SK-N-SH (cell line): ENCODE data around the gene TEX22. TPM values are rescaled to one million over a fixed set of nuclear protein-coding genes. Genes with fewer than 3 reads are reported as not detected.

Experiments
- CTCF ChIA-PET: fragments of 300-600, 350-600 bp; formaldehyde crosslinking; extraction: SDS; loops from one replicate; lab custom pipeline; 2021; lab: Yijun Ruan, JAX
- POLR2A ChIA-PET: fragments of 350-600 bp; sonication (Branson Sonifier 250); formaldehyde crosslinking; extraction: SDS; loops from one replicate; lab custom pipeline; 2020; ENCODE audit warnings: antibody characterized with exemption, inconsistent platforms; lab: Yijun Ruan, JAX
- DNase-seq: peaks from one replicate; pipeline ENCODE4 v3.0.0; 2012
- H2AFZ ChIP-seq: fragments of 200-600 bp; sonication (generic); 2 replicates; pipeline ENCODE4 v1.8.1; 2016; ENCODE audit warnings: antibody characterized with exemption, mild to moderate bottlenecking, low read depth
- H3F3A ChIP-seq: fragments of 200-600 bp; sonication (generic); replicated peaks from 2 replicates; pipeline ENCODE3; 2016; ENCODE audit warnings: antibody characterized with exemption, mild to moderate bottlenecking; ENCODE audit not compliant: insufficient read depth
- H3K27ac ChIP-seq, 2 experiments: fragments of 200-500 bp in 1 of 2; fragments of 200-600 bp in 1 of 2; sonication (Bioruptor generic) in 1 of 2; sonication (generic), shearing (Covaris generic) in 1 of 2; 2 replicates each; pipeline versions ENCODE4 v1.5.1 to v1.6.1; 2014 to 2016; ENCODE audit warnings: low read depth in 2 of 2, inconsistent platforms in 1 of 2, low read length in 1 of 2, mild to moderate bottlenecking in 1 of 2, mixed read lengths in 1 of 2
- H3K27me3 ChIP-seq: fragments of 200-600 bp; sonication (generic), shearing (Covaris generic); 2 replicates; pipeline ENCODE4 v1.6.1; 2016; ENCODE audit warnings: mixed run types; ENCODE audit not compliant: insufficient read depth
- H3K36me3 ChIP-seq, 2 experiments: fragments of 200-500 bp in 1 of 2; fragments of 200-600 bp in 1 of 2; sonication (Bioruptor generic) in 1 of 2; sonication (generic) in 1 of 2; replicated peaks in 1 of 2; 2 replicates each; pipeline versions ENCODE3 to v1.5.1; 2014 to 2016; ENCODE audit warnings: low read length in 1 of 2, mild to moderate bottlenecking in 1 of 2; ENCODE audit not compliant: insufficient read depth in 2 of 2, control insufficient read depth in 1 of 2
- H3K4me1 ChIP-seq, 2 experiments: fragments of 200-500 bp in 1 of 2; fragments of 200-600 bp in 1 of 2; sonication (Bioruptor generic) in 1 of 2; sonication (generic), shearing (Covaris generic) in 1 of 2; 2 replicates each; pipeline versions ENCODE4 v1.5.1 to v1.6.1; 2014 to 2016; ENCODE audit warnings: low read depth in 1 of 2, low read length in 1 of 2, mixed run types in 1 of 2; ENCODE audit not compliant: insufficient read depth in 2 of 2, control insufficient read depth in 1 of 2
- H3K4me2 ChIP-seq: fragments of 200-600 bp; sonication (generic), shearing (Covaris generic); 2 replicates; pipeline ENCODE4 v1.6.1; 2017; ENCODE audit warnings: mixed run types
- H3K4me3 ChIP-seq, 2 experiments: fragments of 200-500 bp in 1 of 2; fragments of 200-600 bp in 1 of 2; sonication (Bioruptor generic) in 1 of 2; sonication (generic), shearing (Covaris generic) in 1 of 2; 2 replicates each; pipeline versions ENCODE4 v1.5.1 to v1.8.1; 2014 to 2016; ENCODE audit warnings: low read depth in 2 of 2, inconsistent platforms in 1 of 2, low read length in 1 of 2, mild to moderate bottlenecking in 1 of 2, mixed read lengths in 1 of 2, moderate library complexity in 1 of 2
- H3K79me2 ChIP-seq: fragments of 200-600 bp; sonication (generic); 2 replicates; pipeline ENCODE4 v1.8.1; 2017; ENCODE audit warnings: mild to moderate bottlenecking; ENCODE audit not compliant: insufficient read depth
- H3K9ac ChIP-seq: fragments of 200-600 bp; sonication (generic); 2 replicates; pipeline ENCODE4 v1.6.1; 2017; ENCODE audit warnings: mixed run types
- H3K9me2 ChIP-seq: fragments of 200-600 bp; sonication (generic); 2 replicates; pipeline ENCODE4 v1.6.1; 2017; ENCODE audit warnings: mixed run types
- H3K9me3 ChIP-seq: fragments of 200-600 bp; sonication (generic); 2 replicates; pipeline ENCODE4 v1.6.1; 2017; ENCODE audit warnings: mixed run types, mild to moderate bottlenecking, moderate library complexity
- H4K20me1 ChIP-seq: fragments of 200-600 bp; sonication (generic); 2 replicates; pipeline ENCODE4 v1.6.1; 2017; ENCODE audit warnings: mild to moderate bottlenecking, mixed run types; ENCODE audit not compliant: insufficient read depth
- ELF1 ChIP-seq: IDR thresholded peaks from 2 replicates; pipeline ENCODE4 v1.4.0; 2012
- MXI1 ChIP-seq: IDR thresholded peaks from 2 replicates; pipeline ENCODE4 v1.6.1; 2012; ENCODE audit warnings: mild to moderate bottlenecking, low read depth, low read length, improper control_type of control experiment
- POLR2AphosphoS5 ChIP-seq: IDR thresholded peaks from 2 replicates; pipeline ENCODE4 v1.6.1; 2012; ENCODE audit warnings: low read depth, low read length
- ZBTB33 ChIP-seq: IDR thresholded peaks from 2 replicates; pipeline ENCODE4 v1.4.0; 2012; ENCODE audit warnings: low read depth, borderline replicate concordance
- WGBS: methylation state at CpG from one replicate; pipeline ENCODE4 v1.1.6; 2017; ENCODE audit warnings: low lambda C conversion rate; 5-methylcytosine and 5-hydroxymethylcytosine counted together
- polyA plus RNA-seq, 3 experiments: library from polyadenylated mRNA; depleted of rRNA; stranded (reverse); fragments of >200 nt; gene quantifications; 2 replicates each; pipeline ENCODE4 v1.2.3, GENCODE V29; 2012

The TEX22 gene
- polyA plus RNA-seq, 1 of the 3 experiments (the other 2 are of a cell fraction), result 0.26 TPM

DNA sequence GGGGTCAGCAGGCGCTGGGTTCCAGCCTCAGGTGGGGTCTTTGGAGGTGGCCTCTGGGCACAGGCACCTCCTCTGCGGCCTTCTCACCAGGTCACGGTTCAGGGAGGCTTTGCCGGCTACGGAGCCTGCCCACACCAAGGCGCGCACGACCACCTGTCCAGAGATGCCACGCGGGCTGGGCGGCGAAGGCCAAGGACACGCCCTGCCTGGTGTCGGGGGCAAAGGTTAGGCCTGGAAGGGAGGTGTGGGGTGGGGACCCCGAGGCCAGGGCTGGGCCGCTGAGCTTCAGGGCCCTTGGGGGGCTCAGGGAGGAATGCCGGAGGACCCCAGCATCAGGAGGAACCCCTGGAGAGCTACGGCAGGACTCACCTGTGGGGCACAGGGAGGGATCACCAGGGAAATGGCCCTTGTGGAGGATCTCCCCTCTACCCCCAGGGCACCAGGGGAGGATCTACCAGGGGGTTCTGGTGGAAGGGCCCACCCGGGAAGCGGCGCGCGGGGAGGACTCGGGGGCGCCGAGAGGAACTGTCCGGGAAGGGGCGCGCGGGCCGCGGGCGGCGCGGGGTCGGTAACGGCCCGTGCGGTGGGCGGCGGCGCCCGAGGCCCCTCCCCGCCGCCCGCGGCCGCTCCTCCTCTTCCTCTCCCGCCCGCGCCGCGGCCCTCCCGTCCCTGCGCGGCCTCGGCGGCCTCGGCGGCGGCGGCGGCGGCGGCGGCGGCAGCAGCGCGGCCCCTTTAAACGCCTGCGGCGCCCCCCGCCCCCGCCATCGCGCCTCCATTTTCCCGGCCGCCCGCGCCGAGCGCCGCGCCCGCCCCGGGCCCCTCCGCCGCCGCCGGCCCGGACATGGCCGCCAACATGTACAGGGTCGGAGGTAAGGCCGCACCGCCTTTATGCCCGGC lies 21.1 kb downstream of the TEX22 start, which contains the start of gene MTA1:
Gene MTA1, plus strand, starts transcription at position 633 of the 897 bp plus-strand sequence. Its CDS starts 209 bp downstream, at position 842.
- Histone ChIP-seq H3F3A (peaks cover 11% of the 10 kb centered on the region), H3K9me2 (no peaks in the 10 kb centered on the region), H3K79me2 (peaks cover 49% of the 10 kb centered on the region), H3K9ac (peak within 1 kb of the TSS; percentile 85), H4K20me1 (peaks cover 29% of the 10 kb centered on the region), H3K4me2 (peak within 1 kb of the TSS; percentile 97), H3K9me3 (no peaks in the 10 kb centered on the region), H2AFZ (peak within 1 kb of the TSS; percentile 77; the same call in 1 of the 2 replicates), H3K36me3 (no peaks in the 10 kb centered on the region), H3K4me3 (peak within 1 kb of the TSS; percentile 67 to 74), H3K27me3 (no peaks in the 10 kb centered on the region), H3K4me1 (peaks cover 12 to 49% of the 10 kb centered on the region in 2 experiments; a peak in 3 of 4 replicates), H3K27ac (peak within 1 kb of the TSS; percentile 47 to 87; a peak in 3 of 4 replicates)
- WGBS, result 8% methylated on average over 4 of the region's 96 CpGs
- peak; percentile 86 for DNase-seq
- POLR2A ChIA-PET, result no interaction called here
- CTCF ChIA-PET, result interaction anchor here (1.2 kb wide), 1 partner anchor 61 kb away, joined by 6 read pairs; no protein-coding TSS in a partner anchor
- peak; percentile 49; the same call in 1 of the 2 replicates for TF ChIP-seq POLR2AphosphoS5
- TF ChIP-seq ZBTB33, result no peak

GRCh38 chr14:105420101-105420973 lies 22.0 kb downstream of the TEX22 start:
- WGBS, result 4% methylated on average over 16 of the region's 67 CpGs
- peaks cover 9% of the 10 kb centered on the region for H3F3A ChIP-seq
- H3K27ac ChIP-seq, result peak overlapping the region in 1 of 2 experiments; percentile 87; a peak in 3 of 4 replicates
- DNase-seq, result peak; percentile 76
- H4K20me1 ChIP-seq, result peaks cover 38% of the 10 kb centered on the region
- TF ChIP-seq ELF1 (no peak), MXI1 (peak; percentile 56; the same call in 1 of the 2 replicates)
- H3K4me1 ChIP-seq, result peaks cover 12 to 46% of the 10 kb centered on the region in 2 experiments; a peak in 3 of 4 replicates
- ChIA-PET CTCF (interaction anchor here (0.8 to 3.7 kb wide), 6 partner anchors 21 to 118 kb away, joined by 3 to 18 read pairs (median 6); no protein-coding TSS in a partner anchor), POLR2A (no interaction called here)
- H3K79me2 ChIP-seq, result peaks cover 58% of the 10 kb centered on the region
- H3K4me3 ChIP-seq, result peak overlapping the region; percentile 66 to 74
- no peaks in the 10 kb centered on the region for H3K9me3 ChIP-seq
- no peaks in the 10 kb centered on the region for H3K9me2 ChIP-seq
- no peaks in the 10 kb centered on the region for H3K27me3 ChIP-seq
- H3K36me3 ChIP-seq, result no peaks in the 10 kb centered on the region
- H3K9ac ChIP-seq, result peak overlapping the region; percentile 85
- H3K4me2 ChIP-seq, result peak overlapping the region; percentile 97
- no peak overlapping the region for H2AFZ ChIP-seq
